Retinal pigment epithelial cell (primary cell): Measurements from ENCODE around the gene DLK2.

ENCODE experiments used
- DNase-seq: peaks from one replicate; pipeline ENCODE4 v3.0.0-alpha.2; 2010; ENCODE audit warnings: low read depth
- H3K4me3 ChIP-seq: 2 replicates; pipeline ENCODE4 v1.5.1; 2011; ENCODE audit warnings: mild to moderate bottlenecking, low read length, control low read depth, moderate library complexity
- TF ChIP-seq, protein P1 (sequence below): conservative IDR thresholded peaks from 2 replicates; pipeline ENCODE4 v1.5.1; 2011; ENCODE audit warnings: low read depth, low read length, control low read depth, inconsistent platforms

DLK2 gene

DNA sequence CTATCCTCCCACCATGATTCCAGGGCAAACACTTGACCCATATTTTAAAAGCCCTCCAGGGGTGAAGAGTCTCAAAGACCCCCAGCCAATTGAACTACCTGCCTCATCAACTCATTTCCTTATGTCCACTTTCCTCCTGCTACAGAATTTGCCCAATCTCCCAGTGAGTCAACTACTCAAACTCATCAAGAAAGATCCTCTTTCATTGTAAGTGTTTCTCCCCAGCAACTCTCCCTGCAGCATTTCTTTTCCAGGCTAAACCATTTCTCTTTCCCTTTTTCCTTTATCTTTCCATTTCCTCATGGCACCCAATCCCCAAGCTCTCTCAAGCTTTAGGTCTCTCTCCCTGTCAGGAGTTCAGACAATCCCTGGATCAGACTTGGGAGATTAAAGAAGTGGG lies 1.5 kb downstream of the DLK2 start:
- DNase-seq = no peak
- H3K4me3 ChIP-seq = no peak overlapping the region
- TF ChIP-seq, protein P1, sequence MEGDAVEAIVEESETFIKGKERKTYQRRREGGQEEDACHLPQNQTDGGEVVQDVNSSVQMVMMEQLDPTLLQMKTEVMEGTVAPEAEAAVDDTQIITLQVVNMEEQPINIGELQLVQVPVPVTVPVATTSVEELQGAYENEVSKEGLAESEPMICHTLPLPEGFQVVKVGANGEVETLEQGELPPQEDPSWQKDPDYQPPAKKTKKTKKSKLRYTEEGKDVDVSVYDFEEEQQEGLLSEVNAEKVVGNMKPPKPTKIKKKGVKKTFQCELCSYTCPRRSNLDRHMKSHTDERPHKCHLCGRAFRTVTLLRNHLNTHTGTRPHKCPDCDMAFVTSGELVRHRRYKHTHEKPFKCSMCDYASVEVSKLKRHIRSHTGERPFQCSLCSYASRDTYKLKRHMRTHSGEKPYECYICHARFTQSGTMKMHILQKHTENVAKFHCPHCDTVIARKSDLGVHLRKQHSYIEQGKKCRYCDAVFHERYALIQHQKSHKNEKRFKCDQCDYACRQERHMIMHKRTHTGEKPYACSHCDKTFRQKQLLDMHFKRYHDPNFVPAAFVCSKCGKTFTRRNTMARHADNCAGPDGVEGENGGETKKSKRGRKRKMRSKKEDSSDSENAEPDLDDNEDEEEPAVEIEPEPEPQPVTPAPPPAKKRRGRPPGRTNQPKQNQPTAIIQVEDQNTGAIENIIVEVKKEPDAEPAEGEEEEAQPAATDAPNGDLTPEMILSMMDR = no peak

- no peak for DNase-seq
- no peak overlapping the region for H3K4me3 ChIP-seq
- TF ChIP-seq, protein P1 = no peak
Measured at GRCh38 chr6:43452896-43453295, 2.5 kb downstream of the DLK2 start.

DNA sequence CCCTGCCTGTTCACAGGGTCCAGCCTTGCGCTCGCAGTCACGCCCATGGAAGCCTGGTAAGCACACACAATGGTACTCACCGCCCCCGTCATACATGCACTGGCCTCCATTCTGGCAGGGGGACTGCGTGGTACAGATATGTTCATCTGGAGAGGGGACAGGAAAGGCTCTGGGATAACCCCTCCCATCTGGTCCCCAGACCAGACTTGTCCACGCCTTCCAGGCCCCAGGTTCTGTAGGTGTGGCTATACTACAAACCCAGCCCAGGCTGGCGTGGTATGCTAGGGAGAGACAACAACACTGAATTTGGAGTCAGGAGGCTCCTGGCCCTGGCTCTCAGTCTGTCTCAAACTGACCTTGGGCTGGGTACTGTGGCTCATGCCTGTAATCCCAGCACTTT lies 3.4 kb downstream of the DLK2 start:
- no peak for DNase-seq
- H3K4me3 ChIP-seq = no peak overlapping the region
- TF ChIP-seq, protein P1 = no peak

- DNase-seq = no peak
- TF ChIP-seq, protein P1 = no peak
- no peak overlapping the region for H3K4me3 ChIP-seq
Measured at GRCh38 chr6:43451348-43451747, 4.0 kb downstream of the DLK2 start.

GRCh38 chr6:43450699-43451131 lies 4.6 kb downstream of the DLK2 start:
- TF ChIP-seq, protein P1 = no peak
- DNase-seq = no peak
- no peak overlapping the region for H3K4me3 ChIP-seq

DNA sequence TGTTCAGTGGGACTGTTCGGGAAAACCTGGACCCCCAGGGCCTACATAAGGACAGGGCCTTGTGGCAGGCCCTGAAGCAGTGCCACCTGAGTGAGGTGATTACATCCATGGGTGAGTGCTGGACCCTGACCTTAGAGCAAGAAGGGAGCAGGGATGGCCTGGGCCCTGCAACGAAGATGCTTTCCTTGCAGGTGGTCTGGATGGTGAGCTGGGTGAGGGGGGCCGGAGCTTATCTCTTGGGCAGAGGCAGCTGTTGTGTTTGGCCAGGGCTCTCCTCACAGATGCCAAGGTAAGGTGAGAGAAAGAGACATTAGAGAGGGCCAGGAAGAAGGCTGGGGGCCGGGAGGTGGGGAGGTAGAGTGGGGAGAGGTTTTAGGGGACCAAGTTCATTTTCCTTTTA lies 6.4 kb downstream of the DLK2 start:
- no peak for DNase-seq
- no peak overlapping the region for H3K4me3 ChIP-seq
- TF ChIP-seq, protein P1 = no peak

DNA sequence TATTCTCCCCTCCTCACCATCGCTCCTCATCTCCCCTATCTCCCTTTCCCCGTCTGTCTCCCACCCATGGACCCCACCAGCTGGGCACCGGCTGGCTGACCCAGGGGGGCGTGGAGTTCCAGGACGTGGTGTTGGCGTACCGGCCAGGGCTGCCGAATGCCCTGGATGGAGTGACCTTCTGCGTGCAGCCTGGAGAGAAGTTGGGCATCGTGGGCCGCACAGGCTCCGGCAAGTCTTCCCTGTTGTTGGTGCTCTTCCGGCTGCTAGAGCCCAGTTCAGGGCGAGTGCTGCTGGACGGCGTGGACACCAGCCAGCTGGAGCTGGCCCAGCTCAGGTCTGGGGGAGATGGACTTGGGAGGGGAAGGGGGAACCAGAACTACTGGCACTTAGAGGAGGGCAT lies 7.7 kb downstream of the DLK2 start:
- no peak overlapping the region for H3K4me3 ChIP-seq
- DNase-seq = no peak
- TF ChIP-seq, protein P1 = no peak
